ENCODE results near the gene WDR64. TPM values are rescaled to one million over a fixed set of nuclear protein-coding genes. Genes with fewer than 3 reads are reported as not detected.

The WDR64 gene
- total and polyA plus RNA-seq, 2 of the 13 experiments (the other 11 are each of a cell fraction or from before 2014, with no cell fraction given) = not detected

DNA sequence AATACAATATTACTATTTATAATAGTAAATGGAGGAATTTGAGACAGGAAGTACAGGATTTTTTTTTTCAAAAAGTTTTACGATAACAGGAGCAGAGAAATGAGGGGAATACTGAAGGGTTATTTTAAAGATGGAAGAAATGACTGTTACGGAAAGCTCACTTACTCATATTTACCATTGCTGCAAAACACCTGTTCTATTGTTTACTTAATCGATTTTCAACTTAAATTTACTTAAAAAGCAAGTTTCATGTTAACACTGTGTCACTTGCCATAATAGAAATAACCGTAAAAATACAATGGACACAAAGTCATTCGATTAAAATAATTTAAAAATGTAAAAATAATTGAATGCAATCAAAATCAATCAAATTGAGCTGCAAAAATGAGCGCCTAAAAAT is 192.5 kb downstream of the WDR64 start:
- in situ Hi-C loops (cut with HindIII; ENCODE audit: extremely low pct_ligation_motif_present, low pct_unique_long_range_greater_than_20kb) (no loop called here), intact Hi-C loops (cut with micrococcal nuclease; ENCODE audit: unreplicated experiment) (no loop called here)
- H3K4me3 ChIP-seq (replicated peaks in 1 of 3; ENCODE audit: insufficient read depth in 1 of 3, low read depth in 2 of 3, low read length in 3 of 3) = no peak overlapping the region
- peaks cover 32% of the 10 kb centered on the region for H3K4me1 ChIP-seq (ENCODE audit: insufficient read depth, low read length)
- ChIA-PET POLR2A (no interaction called here), CTCF (ENCODE audit: low intra/inter-chr PET ratio, low total read pairs) (no interaction called here)
- no peak overlapping the region for H3K9ac ChIP-seq (ENCODE audit: insufficient read depth, low read depth, low read length)
- H3K27ac ChIP-seq (ENCODE audit: extremely low read length, insufficient read depth, low read length) = no peak overlapping the region
- ATAC-seq (no peak), DNase-seq (ENCODE audit: low spot score) (no peak), FAIRE-seq (no peak)
- H2AFZ ChIP-seq (ENCODE audit: low read length) = no peak overlapping the region
- H4K20me1 ChIP-seq (ENCODE audit: insufficient read depth, low read length) = no peaks in the 10 kb centered on the region
- no peaks in the 10 kb centered on the region for H3K9me3 ChIP-seq (ENCODE audit: low read length)
- H3K27me3 ChIP-seq (ENCODE audit: control insufficient read depth in 1 of 2, insufficient read depth in 2 of 2, low read length in 2 of 2) = no peaks in the 10 kb centered on the region; a peak in 1 of 5 replicates
- no peaks in the 10 kb centered on the region for H3K36me3 ChIP-seq (replicated peaks in 1 of 2; ENCODE audit: control insufficient read depth in 1 of 2, insufficient read depth in 2 of 2, low read length in 2 of 2)
- no peak overlapping the region for H3K4me2 ChIP-seq (ENCODE audit: low read depth, low read length)
- no TSS peak for BruUV-seq (replicated peaks)
- peaks cover 2% of the 10 kb centered on the region for H3K79me2 ChIP-seq (ENCODE audit: insufficient read depth, low read length)
- 10% methylated on average over 6 of the region's 6 CpGs for WGBS (ENCODE audit: low lambda C conversion rate)
- TF ChIP-seq FOXP1 (IDR thresholded peaks at IDR 0.05) (no peak), FOXP1 (CRISPR knock-in tag; IDR thresholded peaks at IDR 0.05) (peak; percentile 25; the same call in 1 of the 2 replicates), THAP11 (CRISPR knock-in tag; IDR thresholded peaks at IDR 0.05) (peak; percentile 49), ZNF24 (IDR thresholded peaks at IDR 0.05) (peak; percentile 59; the same call in 1 of the 2 replicates), ZBTB38 (CRISPR knock-in tag; IDR thresholded peaks at IDR 0.05) (no peak), HOXA9 (CRISPR knock-in tag; IDR thresholded peaks at IDR 0.05; ENCODE audit: borderline replicate concordance) (no peak), FOXA1 (IDR thresholded peaks at IDR 0.05) (peak; percentile 85), FOXA1 (CRISPR knock-in tag; IDR thresholded peaks at IDR 0.05) (0 out of 2 replicates have a peak, but pooled peaks have one; percentile 35), GATAD2A (CRISPR knock-in tag; IDR thresholded peaks at IDR 0.05) (0 out of 2 replicates have a peak, but pooled peaks have one; percentile 27), FOXA3 (CRISPR knock-in tag; IDR thresholded peaks at IDR 0.05) (peak; percentile 93)
- TF ChIP-seq, protein P1, sequence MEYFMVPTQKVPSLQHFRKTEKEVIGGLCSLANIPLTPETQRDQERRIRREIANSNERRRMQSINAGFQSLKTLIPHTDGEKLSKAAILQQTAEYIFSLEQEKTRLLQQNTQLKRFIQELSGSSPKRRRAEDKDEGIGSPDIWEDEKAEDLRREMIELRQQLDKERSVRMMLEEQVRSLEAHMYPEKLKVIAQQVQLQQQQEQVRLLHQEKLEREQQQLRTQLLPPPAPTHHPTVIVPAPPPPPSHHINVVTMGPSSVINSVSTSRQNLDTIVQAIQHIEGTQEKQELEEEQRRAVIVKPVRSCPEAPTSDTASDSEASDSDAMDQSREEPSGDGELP (IDR thresholded peaks at IDR 0.05; ENCODE audit: borderline replicate concordance, low read depth) = peak; percentile 89
- TF ChIP-seq, protein P2, sequence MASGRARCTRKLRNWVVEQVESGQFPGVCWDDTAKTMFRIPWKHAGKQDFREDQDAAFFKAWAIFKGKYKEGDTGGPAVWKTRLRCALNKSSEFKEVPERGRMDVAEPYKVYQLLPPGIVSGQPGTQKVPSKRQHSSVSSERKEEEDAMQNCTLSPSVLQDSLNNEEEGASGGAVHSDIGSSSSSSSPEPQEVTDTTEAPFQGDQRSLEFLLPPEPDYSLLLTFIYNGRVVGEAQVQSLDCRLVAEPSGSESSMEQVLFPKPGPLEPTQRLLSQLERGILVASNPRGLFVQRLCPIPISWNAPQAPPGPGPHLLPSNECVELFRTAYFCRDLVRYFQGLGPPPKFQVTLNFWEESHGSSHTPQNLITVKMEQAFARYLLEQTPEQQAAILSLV (CRISPR knock-in tag; IDR thresholded peaks at IDR 0.05; ENCODE audit: borderline replicate concordance) = no peak
- TF ChIP-seq, protein P3, sequence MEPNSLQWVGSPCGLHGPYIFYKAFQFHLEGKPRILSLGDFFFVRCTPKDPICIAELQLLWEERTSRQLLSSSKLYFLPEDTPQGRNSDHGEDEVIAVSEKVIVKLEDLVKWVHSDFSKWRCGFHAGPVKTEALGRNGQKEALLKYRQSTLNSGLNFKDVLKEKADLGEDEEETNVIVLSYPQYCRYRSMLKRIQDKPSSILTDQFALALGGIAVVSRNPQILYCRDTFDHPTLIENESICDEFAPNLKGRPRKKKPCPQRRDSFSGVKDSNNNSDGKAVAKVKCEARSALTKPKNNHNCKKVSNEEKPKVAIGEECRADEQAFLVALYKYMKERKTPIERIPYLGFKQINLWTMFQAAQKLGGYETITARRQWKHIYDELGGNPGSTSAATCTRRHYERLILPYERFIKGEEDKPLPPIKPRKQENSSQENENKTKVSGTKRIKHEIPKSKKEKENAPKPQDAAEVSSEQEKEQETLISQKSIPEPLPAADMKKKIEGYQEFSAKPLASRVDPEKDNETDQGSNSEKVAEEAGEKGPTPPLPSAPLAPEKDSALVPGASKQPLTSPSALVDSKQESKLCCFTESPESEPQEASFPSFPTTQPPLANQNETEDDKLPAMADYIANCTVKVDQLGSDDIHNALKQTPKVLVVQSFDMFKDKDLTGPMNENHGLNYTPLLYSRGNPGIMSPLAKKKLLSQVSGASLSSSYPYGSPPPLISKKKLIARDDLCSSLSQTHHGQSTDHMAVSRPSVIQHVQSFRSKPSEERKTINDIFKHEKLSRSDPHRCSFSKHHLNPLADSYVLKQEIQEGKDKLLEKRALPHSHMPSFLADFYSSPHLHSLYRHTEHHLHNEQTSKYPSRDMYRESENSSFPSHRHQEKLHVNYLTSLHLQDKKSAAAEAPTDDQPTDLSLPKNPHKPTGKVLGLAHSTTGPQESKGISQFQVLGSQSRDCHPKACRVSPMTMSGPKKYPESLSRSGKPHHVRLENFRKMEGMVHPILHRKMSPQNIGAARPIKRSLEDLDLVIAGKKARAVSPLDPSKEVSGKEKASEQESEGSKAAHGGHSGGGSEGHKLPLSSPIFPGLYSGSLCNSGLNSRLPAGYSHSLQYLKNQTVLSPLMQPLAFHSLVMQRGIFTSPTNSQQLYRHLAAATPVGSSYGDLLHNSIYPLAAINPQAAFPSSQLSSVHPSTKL (CRISPR knock-in tag; IDR thresholded peaks at IDR 0.05) = peak; percentile 56; the same call in 1 of the 2 replicates
- TF ChIP-seq, protein P4, sequence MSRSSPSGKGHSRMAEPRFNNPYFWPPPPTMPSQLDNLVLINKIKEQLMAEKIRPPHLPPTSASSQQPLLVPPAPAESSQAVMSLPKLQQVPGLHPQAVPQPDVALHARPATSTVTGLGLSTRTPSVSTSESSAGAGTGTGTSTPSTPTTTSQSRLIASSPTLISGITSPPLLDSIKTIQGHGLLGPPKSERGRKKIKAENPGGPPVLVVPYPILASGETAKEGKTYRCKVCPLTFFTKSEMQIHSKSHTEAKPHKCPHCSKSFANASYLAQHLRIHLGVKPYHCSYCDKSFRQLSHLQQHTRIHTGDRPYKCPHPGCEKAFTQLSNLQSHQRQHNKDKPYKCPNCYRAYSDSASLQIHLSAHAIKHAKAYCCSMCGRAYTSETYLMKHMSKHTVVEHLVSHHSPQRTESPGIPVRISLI (CRISPR knock-in tag; IDR thresholded peaks at IDR 0.05; ENCODE audit: borderline replicate concordance) = no peak
- TF ChIP-seq, protein P5, sequence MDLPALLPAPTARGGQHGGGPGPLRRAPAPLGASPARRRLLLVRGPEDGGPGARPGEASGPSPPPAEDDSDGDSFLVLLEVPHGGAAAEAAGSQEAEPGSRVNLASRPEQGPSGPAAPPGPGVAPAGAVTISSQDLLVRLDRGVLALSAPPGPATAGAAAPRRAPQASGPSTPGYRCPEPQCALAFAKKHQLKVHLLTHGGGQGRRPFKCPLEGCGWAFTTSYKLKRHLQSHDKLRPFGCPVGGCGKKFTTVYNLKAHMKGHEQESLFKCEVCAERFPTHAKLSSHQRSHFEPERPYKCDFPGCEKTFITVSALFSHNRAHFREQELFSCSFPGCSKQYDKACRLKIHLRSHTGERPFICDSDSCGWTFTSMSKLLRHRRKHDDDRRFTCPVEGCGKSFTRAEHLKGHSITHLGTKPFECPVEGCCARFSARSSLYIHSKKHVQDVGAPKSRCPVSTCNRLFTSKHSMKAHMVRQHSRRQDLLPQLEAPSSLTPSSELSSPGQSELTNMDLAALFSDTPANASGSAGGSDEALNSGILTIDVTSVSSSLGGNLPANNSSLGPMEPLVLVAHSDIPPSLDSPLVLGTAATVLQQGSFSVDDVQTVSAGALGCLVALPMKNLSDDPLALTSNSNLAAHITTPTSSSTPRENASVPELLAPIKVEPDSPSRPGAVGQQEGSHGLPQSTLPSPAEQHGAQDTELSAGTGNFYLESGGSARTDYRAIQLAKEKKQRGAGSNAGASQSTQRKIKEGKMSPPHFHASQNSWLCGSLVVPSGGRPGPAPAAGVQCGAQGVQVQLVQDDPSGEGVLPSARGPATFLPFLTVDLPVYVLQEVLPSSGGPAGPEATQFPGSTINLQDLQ (CRISPR knock-in tag; IDR thresholded peaks at IDR 0.05) = no peak
